Heart left ventricle (tissue), 13 donors: ENCODE data around the gene ARPP21.

Source experiments
- POLR2A ChIP-seq, 2 donors: fragments of 450-650 bp; IDR thresholded peaks; one replicate each; pipeline ENCODE4 v1.6.1; 2017; ENCODE audit warnings: antibody characterized with exemption in 2 of 2, mild to moderate bottlenecking in 2 of 2, moderate library complexity in 2 of 2
- TF ChIP-seq, protein P1 (sequence below), 12 donors: fragments of 200-600 bp; sonication (generic) in 4 of 12; IDR thresholded peaks; one replicate each; pipeline versions ENCODE4 v1.5.0 to v1.8.0; 2018 to 2022; ENCODE audit warnings: antibody characterized with exemption in 12 of 12, mild to moderate bottlenecking in 5 of 12
- donor health status: ischemic (EF 13 %, LVEDD 7.1; RV severe dilation, severe dysfunction).
- donor health status: DM: no; HTN: yes; CAD: no.
- donor health status: DM: no; HTN: no; CAD: no.
- donor health status: ischemic (EF 25% LVEDD 6.9; RV normal size, moderate dysfunction).
- donor health status: ischemic (EF 25% LVEDD 5.7; RV mildly dilated, moderate dysfunction).
- donor health status: ischemic (EF 35%, LVEDD 5.7; RV mildly dilated, moderate dysfunction).
- donor health status: nonischemic (EF 11% LVEDD 7.7; RV severe dilation, severe dysfunction).
- donor health status: DM: yes; HTN: yes; CAD: no.
- donor health status: PGD.
- donor health status: ischemic (EF 29% LVEDD 5.4; RV normal size, mild dysfunction).
- donor health status: nonischemic (EF 23%, LVEDD 6.1; RV moderate dilation, normal function).

DNA sequence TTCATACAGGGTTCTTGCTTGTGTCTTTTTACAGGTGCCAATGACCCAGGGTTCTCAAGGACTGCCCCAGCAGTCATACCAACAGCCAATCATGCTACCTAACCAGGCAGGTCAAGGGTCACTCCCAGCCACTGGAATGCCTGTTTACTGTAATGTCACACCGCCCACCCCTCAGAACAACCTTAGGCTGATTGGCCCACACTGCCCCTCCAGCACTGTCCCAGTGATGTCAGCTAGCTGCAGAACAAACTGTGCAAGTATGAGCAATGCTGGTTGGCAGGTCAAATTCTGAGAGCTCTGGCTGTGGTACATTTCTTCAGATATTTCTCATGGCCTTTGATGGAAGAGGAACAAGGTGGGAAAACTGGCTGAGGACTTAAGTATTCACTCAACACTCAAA is 154.3 kb downstream of the ARPP21 start:
- no peak for TF ChIP-seq POLR2A (IDR thresholded peaks at IDR 0.05)
- TF ChIP-seq, protein P1, sequence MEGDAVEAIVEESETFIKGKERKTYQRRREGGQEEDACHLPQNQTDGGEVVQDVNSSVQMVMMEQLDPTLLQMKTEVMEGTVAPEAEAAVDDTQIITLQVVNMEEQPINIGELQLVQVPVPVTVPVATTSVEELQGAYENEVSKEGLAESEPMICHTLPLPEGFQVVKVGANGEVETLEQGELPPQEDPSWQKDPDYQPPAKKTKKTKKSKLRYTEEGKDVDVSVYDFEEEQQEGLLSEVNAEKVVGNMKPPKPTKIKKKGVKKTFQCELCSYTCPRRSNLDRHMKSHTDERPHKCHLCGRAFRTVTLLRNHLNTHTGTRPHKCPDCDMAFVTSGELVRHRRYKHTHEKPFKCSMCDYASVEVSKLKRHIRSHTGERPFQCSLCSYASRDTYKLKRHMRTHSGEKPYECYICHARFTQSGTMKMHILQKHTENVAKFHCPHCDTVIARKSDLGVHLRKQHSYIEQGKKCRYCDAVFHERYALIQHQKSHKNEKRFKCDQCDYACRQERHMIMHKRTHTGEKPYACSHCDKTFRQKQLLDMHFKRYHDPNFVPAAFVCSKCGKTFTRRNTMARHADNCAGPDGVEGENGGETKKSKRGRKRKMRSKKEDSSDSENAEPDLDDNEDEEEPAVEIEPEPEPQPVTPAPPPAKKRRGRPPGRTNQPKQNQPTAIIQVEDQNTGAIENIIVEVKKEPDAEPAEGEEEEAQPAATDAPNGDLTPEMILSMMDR (IDR thresholded peaks at IDR 0.05): no peak
